Heart left ventricle (tissue), 13 donors: ENCODE results near the gene DAB1.

ENCODE experiments used
- POLR2A ChIP-seq, 2 donors: fragments of 450-650 bp; IDR thresholded peaks; one replicate each; pipeline ENCODE4 v1.6.1; 2017; ENCODE audit warnings: antibody characterized with exemption in 2 of 2, mild to moderate bottlenecking in 2 of 2, moderate library complexity in 2 of 2
- TF ChIP-seq, protein P1 (sequence below), 12 donors: fragments of 200-600 bp; sonication (generic) in 4 of 12; IDR thresholded peaks; one replicate each; pipeline versions ENCODE4 v1.5.0 to v1.8.0; 2018 to 2022; ENCODE audit warnings: antibody characterized with exemption in 12 of 12, mild to moderate bottlenecking in 5 of 12
- donor health status: ischemic (EF 13 %, LVEDD 7.1; RV severe dilation, severe dysfunction).
- donor health status: DM: no; HTN: yes; CAD: no.
- donor health status: DM: no; HTN: no; CAD: no.
- donor health status: ischemic (EF 25% LVEDD 6.9; RV normal size, moderate dysfunction).
- donor health status: ischemic (EF 25% LVEDD 5.7; RV mildly dilated, moderate dysfunction).
- donor health status: ischemic (EF 35%, LVEDD 5.7; RV mildly dilated, moderate dysfunction).
- donor health status: nonischemic (EF 11% LVEDD 7.7; RV severe dilation, severe dysfunction).
- donor health status: DM: yes; HTN: yes; CAD: no.
- donor health status: PGD.
- donor health status: ischemic (EF 29% LVEDD 5.4; RV normal size, mild dysfunction).
- donor health status: nonischemic (EF 23%, LVEDD 6.1; RV moderate dilation, normal function).

DNA sequence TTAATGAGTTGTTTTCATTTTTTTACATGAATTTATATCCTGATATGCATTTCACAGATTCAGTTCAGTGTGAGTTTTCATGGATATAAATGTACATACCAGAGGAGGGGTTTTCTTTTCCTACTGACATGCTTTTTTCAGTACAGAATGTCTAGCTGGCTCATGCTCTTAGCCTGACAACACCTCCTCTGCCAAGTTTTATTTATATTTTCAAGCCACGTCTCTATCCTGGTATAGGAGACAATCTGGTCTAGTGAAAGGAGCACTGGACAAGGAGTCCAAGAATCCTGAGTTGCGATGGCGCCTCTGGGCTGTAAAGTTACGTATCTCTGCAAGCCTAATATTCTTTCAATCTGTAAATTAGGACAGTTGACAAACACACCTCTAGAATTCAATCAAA, 4.9 kb downstream of the DAB1 start:
- TF ChIP-seq, protein P1, sequence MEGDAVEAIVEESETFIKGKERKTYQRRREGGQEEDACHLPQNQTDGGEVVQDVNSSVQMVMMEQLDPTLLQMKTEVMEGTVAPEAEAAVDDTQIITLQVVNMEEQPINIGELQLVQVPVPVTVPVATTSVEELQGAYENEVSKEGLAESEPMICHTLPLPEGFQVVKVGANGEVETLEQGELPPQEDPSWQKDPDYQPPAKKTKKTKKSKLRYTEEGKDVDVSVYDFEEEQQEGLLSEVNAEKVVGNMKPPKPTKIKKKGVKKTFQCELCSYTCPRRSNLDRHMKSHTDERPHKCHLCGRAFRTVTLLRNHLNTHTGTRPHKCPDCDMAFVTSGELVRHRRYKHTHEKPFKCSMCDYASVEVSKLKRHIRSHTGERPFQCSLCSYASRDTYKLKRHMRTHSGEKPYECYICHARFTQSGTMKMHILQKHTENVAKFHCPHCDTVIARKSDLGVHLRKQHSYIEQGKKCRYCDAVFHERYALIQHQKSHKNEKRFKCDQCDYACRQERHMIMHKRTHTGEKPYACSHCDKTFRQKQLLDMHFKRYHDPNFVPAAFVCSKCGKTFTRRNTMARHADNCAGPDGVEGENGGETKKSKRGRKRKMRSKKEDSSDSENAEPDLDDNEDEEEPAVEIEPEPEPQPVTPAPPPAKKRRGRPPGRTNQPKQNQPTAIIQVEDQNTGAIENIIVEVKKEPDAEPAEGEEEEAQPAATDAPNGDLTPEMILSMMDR (IDR thresholded peaks at IDR 0.05) = no peak
- no peak for TF ChIP-seq POLR2A (IDR thresholded peaks at IDR 0.05)
